Vagina (tissue), 2 donors: ENCODE results near the gene TAF7.

Source experiments
- CTCF ChIP-seq, 3 experiments: fragments of 450-650 bp in 2 of 3; fragments of 200-600 bp in 1 of 3; sonication (generic) in 1 of 3; IDR thresholded peaks; one replicate each; pipeline ENCODE4 v1.5.1; 2017 to 2019; ENCODE audit warnings: antibody characterized with exemption in 3 of 3, mild to moderate bottlenecking in 2 of 3, moderate library complexity in 2 of 3
- POLR2A ChIP-seq, 2 donors: fragments of 450-650 bp; IDR thresholded peaks; one replicate each; pipeline ENCODE4 v1.6.1; 2017; ENCODE audit warnings: antibody characterized with exemption in 2 of 2, mild to moderate bottlenecking in 2 of 2, moderate library complexity in 2 of 2

GRCh38 chr5:141272906-141273305 lies 47.7 kb downstream of the TAF7 start:
- TF ChIP-seq CTCF (IDR thresholded peaks at IDR 0.05), result no peak
- no peak for TF ChIP-seq POLR2A (IDR thresholded peaks at IDR 0.05)
